GM19463 (cell line): ENCODE data around the gene IGF2BP1.
"Not testable (repeated sequence)": the region's sequence is repeated elsewhere in the genome, so short reads cannot be mapped to it uniquely, and the experiment has no call there.

Experiments
- ATAC-seq: cut with Tn5 transposase; IDR thresholded peaks from one replicate; pipeline ENCODE4 v1.9.1; 2021; ENCODE audit warnings: mild to moderate bottlenecking, moderate library complexity; ENCODE audit not compliant: unreplicated experiment

The IGF2BP1 gene

GRCh38 chr17:49018116-49018612 lies 21.0 kb downstream of the IGF2BP1 start:
- ATAC-seq, result no peak

- ATAC-seq, result no peak
Measured at GRCh38 chr17:49018748-49019147, 21.6 kb downstream of the IGF2BP1 start.

GRCh38 chr17:49020609-49021008 lies 23.4 kb downstream of the IGF2BP1 start:
- no peak for ATAC-seq

GRCh38 chr17:49021095-49021767 lies 24.0 kb downstream of the IGF2BP1 start:
- ATAC-seq, result no peak

GRCh38 chr17:49021768-49022103 lies 24.6 kb downstream of the IGF2BP1 start:
- ATAC-seq, result no peak

GRCh38 chr17:49022391-49022941 lies 25.3 kb downstream of the IGF2BP1 start:
- no peak for ATAC-seq

GRCh38 chr17:49024523-49024922 lies 27.3 kb downstream of the IGF2BP1 start:
- no peak for ATAC-seq

- not testable (repeated sequence) for ATAC-seq
Measured at GRCh38 chr17:49026447-49026846, 29.3 kb downstream of the IGF2BP1 start.

- no peak for ATAC-seq
Measured at GRCh38 chr17:49028271-49028670, 31.1 kb downstream of the IGF2BP1 start.

GRCh38 chr17:49029801-49030200 lies 32.6 kb downstream of the IGF2BP1 start:
- ATAC-seq, result no peak

- no peak for ATAC-seq
Measured at GRCh38 chr17:49031965-49032928, 35.1 kb downstream of the IGF2BP1 start.

- no peak for ATAC-seq
Measured at GRCh38 chr17:49035470-49036269, 38.5 kb downstream of the IGF2BP1 start.

- ATAC-seq, result no peak
Measured at GRCh38 chr17:49036270-49036626, 39.1 kb downstream of the IGF2BP1 start.

- ATAC-seq, result no peak
Measured at GRCh38 chr17:49038138-49038537, 41.0 kb downstream of the IGF2BP1 start.

GRCh38 chr17:49038544-49038943 lies 41.4 kb downstream of the IGF2BP1 start:
- no peak for ATAC-seq

- not testable (repeated sequence) for ATAC-seq
Measured at GRCh38 chr17:49039518-49039917, 42.3 kb downstream of the IGF2BP1 start.

- ATAC-seq, result no peak
Measured at GRCh38 chr17:49041527-49041926, 44.3 kb downstream of the IGF2BP1 start.

GRCh38 chr17:49045376-49045775 lies 48.2 kb downstream of the IGF2BP1 start:
- no peak for ATAC-seq

GRCh38 chr17:49046912-49047311 lies 49.7 kb downstream of the IGF2BP1 start:
- ATAC-seq, result no peak

GRCh38 chr17:49049265-49049664 lies 52.1 kb downstream of the IGF2BP1 start:
- no peak for ATAC-seq

- no peak for ATAC-seq
Measured at GRCh38 chr17:49050611-49051010, 53.4 kb downstream of the IGF2BP1 start.
